C1 segment of cervical spinal cord (tissue), 14 donors: ENCODE data around the gene TRAPPC5.
A peak's percentile ranks its signal among the peaks of the same experiment; 100 is the strongest.

Source experiments
- DNase-seq, 14 donors: peaks; one replicate each; lab custom pipeline; 2025; lab: John Stamatoyannopoulos, UW

TRAPPC5 gene

DNA sequence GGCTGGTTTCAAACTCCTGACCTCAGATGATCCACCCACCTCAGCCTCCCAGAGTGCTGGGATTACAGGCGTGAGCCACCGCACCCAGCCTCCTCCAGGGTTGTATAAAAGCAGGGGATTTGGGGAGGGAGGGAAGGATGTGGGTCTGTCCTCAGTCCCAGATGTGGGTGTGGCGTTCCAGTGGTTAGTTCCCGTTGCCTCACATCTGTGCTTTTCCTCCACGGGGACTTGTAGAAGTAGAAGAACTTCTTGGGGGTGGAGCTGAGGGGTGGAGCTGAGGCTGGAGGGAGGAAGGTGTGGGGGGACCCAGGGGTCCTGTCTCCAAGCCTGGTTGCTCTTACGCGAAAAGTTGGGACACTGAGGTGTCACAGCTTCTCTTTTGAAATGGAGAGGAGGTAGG is 4.3 kb upstream of the TRAPPC5 start:
- no peak for DNase-seq

DNA sequence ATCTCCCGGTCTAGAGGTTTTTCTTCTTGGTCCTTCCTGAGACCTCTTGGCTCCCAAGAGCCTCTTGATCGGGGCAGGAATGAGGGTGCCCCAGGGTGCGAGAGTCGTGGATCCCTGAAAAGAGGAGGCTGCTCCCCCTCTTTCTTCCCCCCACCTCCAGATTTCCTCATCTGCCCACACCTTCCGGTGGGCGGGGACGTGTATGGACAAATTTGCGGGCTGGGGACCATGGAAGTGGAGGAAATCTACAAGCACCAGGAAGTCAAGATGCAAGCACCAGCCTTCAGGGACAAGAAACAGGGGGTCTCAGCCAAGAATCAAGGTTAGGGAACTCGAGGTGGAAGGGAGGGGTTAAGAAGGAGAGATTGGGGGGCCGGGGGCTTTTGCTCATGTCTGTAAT is 3.8 kb upstream of the TRAPPC5 start, which contains the start of gene MCEMP1:
TSS of gene MCEMP1 (plus strand) at position 237 of the 400 bp plus-strand sequence. CDS start at position 268, 31 bp downstream.
- no peak for DNase-seq

DNA sequence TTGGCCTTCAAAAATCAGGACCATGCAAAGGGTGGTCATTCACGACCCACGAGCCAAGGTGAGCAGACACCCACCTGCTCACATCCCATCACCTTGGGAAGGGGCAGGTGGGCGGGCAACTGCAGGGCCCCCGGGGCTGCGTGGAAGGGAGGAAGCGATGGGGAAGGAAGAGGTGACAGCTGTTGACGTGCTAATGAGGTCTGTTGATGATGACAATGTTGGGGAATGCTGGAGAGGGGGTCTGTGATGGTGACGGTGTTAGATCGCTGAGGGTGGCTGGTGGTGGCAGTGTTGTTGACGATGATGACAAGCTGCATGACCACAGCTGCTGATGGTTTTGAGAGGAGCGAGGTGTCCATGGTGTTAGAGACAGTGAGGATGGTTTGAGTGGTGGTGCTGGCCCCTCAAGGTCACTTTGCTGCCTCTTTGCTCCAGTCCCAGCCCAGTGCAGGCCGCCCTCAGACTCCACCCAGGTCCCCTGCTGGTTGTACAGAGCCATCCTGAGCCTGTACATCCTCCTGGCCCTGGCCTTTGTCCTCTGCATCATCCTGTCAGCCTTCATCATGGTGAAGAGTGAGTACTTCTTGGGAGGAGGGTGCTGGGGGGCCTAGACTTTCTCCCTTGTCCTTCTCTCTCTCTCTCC is 2.8 kb upstream of the TRAPPC5 start:
- DNase-seq: no peak

DNA sequence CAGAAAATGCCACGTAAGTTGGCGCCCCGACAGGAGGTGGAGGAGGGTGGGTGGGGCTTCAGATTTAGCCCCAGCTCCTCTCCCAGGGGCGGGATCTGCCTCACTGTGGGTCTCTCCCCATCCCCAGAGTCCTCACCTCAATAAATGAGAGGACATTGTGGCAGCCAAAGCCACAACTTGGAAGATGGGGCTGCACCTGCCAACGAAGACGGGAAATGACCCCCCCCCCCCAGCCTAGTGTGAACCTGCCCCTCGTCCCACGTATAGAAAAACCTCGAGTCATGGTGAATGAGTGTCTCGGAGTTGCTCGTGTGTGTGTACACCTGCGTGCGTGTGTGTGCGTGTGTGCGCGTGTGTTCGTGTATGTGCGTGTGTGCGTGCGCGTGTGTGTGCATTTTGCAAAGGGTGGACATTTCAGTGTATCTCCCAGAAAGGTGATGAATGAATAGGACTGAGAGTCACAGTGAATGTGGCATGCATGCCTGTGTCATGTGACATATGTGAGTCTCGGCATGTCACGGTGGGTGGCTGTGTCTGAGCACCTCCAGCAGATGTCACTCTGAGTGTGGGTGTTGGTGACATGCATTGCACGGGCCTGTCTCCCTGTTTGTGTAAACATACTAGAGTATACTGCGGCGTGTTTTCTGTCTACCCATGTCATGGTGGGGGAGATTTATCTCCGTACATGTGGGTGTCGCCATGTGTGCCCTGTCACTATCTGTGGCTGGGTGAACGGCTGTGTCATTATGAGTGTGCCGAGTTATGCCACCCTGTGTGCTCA is 1.5 kb upstream of the TRAPPC5 start:
- peak in 3 of 14 donors; percentile 5 to 63 (median 5) for DNase-seq

DNA sequence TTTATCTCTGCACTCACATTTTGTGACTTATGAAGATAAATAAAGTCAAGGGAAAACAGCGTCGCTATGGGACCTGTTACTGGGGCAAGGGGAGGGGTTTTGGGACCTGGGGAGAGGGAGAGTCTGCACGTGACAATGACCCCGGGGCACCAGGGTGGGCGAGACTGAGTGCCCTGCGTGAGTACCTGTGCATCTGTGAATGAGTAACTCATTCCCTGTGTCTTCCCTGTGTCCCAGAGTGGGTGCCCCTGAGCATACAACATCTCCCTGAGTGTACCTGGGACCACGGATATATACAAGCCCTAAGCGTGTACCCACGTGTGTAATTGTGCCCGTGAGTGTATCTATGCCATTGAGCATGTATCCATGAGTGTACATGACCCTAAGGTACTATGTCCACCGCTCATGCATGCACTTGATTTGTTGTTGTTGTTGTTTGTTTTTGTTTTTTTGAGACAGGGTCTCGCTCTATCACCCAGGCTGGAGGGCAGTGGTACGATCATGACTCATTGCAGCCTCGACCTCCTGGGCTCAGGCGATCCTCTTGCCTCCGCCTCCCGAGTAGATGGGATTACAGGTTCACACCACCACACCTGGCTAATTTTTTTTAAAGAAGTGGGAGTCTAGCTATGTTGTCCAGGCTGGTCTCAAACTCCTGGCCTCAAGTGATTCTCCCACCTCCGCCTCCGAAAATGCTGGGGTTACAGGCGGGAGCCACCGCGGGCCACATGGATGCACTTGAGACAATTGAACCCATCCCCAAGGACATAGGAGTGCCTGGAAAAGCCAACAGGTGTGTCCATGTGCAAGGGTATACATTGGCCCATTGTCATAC is 645 bp upstream of the TRAPPC5 start:
- no peak for DNase-seq

DNA sequence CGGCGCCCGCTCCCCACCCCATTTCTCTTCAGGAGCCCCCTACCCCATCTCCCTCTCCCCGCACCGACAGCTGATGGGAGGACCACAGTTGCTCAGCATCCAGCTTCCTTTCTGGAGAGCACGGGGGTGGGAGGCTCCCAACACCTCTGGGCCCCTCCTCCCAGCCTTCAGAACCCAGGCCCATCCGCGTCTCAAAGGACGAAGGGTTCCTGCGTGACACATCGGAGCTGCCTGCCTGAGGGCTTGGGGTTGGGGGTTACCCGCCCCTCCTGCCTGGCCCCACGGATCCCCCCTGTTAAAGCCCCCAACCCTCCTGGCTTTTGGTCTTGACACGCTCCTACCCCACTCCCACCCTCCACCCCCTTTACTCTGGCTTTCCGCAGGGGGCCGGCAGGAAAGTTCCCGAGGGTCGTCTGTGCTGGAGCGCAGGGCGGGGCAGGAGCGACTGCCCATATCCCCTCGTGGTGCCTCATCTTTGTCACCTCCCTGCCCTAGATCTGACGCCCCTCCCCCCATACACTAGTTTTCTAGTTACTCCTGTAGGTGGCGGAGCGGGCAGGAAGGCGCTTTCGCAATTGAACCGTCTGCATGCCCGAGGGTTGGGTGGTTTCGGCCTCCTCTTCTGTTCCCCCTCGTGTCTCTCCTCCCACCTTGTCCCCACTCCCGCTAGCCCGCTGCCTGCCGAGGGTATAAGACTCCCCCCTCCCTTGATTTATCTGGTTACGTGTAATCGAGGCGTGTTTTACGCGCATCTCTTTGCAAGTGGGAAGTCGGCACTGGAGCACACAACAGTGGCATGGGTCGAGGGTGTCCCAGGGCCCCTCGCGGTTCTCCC is 924 bp downstream of the TRAPPC5 start:
- peak in 12 of 14 donors; percentile 15 to 66 (median 37) for DNase-seq

DNA sequence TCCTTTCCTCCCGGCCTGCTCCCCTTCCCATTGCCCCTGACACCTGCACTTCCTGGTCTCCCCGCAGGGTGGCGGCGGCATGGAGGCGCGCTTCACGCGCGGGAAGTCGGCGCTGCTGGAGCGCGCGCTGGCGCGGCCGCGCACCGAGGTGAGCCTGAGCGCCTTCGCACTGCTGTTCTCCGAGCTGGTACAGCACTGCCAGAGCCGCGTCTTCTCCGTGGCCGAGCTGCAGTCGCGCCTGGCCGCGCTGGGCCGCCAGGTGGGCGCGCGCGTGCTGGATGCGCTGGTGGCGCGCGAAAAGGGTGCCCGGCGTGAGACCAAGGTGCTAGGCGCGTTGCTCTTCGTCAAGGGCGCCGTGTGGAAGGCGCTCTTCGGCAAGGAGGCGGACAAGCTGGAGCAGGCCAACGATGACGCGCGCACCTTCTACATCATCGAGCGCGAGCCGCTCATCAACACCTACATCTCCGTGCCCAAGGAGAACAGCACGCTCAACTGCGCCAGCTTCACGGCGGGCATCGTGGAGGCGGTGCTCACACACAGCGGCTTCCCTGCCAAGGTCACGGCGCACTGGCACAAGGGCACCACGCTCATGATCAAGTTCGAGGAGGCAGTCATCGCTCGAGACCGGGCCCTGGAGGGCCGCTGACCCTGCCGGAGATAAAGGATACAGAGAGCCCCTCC is 1.7 kb downstream of the TRAPPC5 start:
- DNase-seq: peak in 1 of 14 donors; percentile 58

DNA sequence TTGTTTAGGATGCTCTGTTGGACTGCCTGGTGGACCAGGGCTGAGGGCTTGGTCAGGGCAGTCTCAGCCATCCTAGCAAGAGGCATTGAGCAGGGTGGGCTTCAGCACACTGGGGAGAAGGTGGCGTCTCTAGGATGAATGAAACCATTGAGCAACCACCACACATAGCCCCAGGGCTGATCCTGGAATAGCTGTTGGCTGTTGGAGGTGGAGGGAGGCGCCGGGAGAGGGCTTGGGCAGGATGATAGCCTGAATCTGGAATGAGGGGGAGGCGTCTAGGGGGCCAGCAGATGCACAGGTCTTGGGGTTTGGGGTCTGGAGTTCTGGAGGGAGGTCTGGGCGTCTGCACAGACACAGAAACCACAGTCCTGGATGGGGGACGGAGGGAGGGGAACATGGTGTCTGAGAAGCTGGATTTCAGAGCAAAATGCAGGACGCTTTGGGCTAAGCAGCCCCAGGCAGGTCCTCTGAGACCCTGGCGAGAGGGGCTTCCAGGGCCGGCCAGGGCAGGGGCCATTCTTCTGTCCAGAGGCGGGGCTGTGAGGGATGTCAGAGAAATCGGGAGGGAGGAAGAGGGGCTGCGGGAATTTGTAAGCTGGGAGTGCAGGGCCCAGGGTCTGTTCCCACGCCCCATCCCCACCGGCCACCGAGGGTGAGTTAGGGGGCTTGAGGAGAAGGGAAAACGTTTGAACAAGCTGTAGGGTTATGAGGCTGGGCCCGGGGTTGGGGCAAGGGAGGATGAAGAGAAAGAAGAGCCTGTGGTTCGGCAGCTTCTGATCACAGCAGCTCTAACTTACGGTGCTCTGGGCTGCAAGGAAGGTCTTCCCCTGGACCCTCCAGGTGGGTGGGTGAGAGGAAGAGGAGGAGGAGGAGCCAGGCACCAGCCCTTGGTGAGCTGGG is 5.2 kb downstream of the TRAPPC5 start:
- DNase-seq: no peak

DNA sequence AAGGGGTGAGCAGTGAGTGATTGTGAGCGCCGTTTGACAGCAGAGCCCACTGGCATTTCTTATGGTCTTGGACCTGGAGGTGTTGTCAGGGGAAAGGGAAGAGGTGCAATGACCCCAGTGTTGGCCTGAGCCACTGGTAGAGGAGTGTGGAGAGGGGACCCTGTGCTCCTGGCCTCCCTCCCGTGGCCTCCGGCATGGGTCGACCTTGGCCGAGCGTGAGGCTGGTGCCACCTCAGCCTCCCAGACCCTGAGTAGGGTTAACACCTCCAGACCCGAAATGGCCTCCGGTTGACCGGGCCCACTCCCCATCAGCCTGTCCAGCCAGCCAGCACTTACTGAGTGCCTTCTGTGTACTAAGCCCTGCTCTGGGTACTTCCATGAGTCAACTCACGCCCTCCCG is 6.5 kb downstream of the TRAPPC5 start:
- no peak for DNase-seq

DNA sequence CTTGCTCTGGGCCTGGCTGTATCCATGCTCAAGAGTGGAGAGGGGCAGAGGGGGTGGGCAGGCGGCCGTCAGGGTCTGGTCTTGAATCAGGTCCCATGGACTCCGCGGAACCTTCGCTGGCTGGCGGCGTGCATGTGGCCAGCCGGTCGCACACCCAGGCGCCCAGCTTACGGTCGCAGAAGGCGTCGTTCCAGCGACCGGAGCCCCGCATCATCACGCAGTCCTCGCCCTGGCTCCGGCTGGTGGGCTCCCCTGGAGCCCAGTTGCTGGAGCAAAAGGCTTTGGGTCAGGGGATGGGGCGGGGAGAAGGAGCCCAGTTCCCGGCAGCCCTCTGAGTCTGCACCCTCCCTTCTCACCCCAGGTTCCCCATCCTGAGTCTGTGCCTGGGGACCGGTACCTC is 8.5 kb downstream of the TRAPPC5 start:
- no peak for DNase-seq

DNA sequence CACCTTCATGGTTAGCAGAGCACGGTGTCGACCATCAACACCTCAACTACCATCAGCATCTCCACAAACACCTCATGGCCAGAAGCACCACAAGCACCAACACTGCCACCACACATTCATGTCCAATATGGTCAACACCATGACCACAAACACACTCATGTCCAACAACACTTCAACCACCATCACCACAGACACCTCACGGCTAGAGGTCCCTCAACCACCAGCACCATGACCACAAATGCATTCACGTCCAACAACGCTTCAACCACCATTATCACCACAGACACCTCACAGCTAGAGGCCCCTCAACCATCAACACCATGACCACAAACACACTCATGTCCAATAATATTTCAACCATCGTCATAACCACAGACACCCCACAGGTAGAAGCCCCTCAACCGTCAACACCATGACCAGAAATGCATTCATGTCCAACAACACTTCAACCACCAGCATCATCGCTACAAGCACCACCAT is 10.2 kb downstream of the TRAPPC5 start:
- no peak for DNase-seq

DNA sequence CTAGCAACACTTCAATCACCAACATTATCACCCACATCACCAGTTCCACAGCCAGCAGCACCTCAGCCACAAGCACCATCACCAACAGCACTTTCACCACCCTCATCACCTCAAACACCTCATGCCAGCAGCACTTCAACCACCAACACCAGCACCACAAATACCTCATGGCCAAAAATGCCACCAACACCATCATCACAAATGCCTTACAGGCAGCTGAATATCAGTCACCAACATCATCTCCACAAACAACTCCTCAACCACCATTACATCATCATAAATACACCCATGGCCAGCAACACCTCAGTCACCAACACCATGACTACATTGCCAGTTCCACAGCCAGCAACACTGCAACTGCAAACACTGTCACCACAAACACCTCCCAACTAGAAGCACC is 10.9 kb downstream of the TRAPPC5 start:
- DNase-seq: no peak

DNA sequence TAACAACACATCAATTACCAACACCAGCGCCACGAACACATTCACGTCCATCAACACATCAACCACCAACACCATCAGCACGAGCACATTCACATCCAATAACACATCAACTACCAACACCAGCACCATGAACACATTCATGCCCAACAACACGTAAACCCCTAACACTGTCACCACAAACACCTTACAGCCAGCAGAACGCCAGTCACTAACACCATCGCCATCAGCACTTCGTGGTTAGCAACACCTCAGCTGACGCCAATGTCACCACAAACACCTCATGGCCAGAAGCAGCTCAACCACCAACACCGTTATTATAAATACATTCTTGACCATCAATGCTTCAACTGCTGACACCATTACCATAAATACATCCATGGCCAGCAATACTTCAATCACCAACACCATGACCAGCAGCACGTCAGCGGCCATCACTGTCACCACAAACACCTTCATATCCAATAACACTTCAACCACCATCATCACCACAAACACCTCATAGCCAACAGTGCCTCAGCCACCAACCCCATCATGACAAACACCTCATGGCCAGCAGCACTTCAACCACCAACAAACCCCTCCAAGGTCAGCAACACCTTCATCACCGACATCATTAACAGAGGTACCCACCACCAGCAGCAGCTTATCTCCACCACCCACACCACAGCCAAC is 11.9 kb downstream of the TRAPPC5 start:
- DNase-seq: no peak

DNA sequence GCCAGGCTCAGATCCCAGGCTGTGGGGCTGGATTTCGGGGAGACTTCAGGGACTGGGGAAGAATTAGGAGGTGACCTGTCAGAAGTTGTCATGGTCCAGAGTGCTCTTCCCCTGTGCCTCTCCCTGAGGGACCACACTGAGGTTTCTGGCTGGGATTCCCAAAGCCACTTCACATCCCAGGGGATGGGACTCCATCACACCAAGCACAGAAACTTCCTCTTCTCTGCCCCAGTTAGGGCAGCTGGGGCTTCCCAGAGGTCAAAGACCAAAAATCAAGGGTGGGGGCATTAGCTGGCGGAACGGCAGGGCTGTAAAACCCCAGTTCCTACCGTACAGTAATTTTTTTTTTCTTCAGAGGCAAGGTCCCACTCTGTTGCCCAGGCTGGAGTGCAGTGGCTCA is 13.9 kb downstream of the TRAPPC5 start:
- no peak for DNase-seq

DNA sequence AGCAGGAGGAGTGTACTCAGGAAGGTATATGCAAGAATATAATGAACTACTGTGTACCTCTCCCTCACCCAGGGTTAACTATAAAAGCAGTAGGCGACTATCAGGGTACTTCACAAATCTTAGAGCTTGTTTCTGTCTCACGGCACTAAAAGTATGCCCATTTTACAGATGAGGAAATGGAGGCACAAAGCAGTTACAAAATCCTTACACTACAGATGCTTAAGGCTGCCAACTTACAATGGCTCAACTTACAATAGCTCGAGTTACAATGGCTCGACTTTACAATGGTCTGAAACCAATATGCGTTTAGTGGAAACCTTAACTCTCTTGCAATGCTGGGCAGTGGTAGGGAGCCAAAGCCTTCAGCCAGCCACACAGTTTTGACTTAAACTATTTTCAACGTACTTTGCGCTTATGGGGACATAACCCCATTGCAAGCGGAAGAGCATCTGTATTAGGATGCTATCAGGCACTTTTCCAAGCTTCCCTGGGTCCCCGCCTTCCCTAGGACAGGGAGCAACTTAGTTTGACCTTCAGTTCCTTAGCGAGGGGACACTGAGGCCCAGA is 17.2 kb downstream of the TRAPPC5 start:
- DNase-seq: no peak

DNA sequence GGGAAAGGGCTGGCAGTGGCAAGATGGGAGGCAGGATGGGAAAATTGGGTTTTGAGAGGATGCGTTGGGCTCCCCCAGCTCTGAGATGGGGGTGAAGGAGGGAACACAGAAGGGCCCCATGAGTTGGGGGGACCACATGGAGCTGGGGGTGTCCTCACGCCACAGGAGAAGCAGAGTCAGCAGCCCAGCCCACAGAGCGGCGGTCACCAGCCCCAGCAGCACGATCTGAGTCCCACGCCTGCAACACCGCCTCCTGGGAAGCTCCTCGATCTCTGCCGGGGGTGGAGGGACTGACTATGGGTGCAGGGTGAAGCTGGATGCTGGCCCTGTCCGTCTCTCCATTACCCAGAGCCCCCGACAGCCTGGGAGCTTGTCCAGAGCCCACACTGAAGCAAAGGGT is 17.9 kb downstream of the TRAPPC5 start:
- no peak for DNase-seq

DNA sequence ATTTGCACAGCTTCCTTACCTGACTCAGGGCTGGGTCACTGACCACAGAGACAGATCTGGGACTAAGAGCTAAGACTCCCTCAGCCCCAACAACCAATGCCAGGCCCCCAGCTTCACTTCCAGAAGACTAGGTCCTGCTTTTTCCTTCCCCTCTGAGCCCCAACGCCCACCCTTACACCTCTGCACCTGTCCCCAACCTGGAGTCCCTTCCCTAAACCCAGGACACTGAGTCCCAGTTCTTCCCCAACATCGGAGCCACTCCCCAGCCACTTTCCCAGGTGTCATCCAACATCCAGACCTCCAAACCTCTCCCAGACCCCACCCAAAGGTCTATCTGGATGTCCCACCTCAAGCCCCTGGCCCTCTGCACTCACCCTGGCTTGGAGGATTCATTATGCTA is 18.4 kb downstream of the TRAPPC5 start:
- DNase-seq: no peak
